ENCODE measurements around the gene RBM34. TPM values are rescaled to one million over a fixed set of nuclear protein-coding genes. Genes with fewer than 3 reads are reported as not detected.
A peak's percentile ranks its signal among the peaks of the same experiment; 100 is the strongest.

RBM34 gene
- total and polyA plus RNA-seq, 2 donors from 2014 or later = 65.8 to 68.9 TPM

GRCh38 chr1:235129774-235130570, 31.1 kb downstream of the RBM34 start:
- no peak for DNase-seq
- no peak overlapping the region for H3K9ac ChIP-seq (ENCODE audit: low read length in 3 of 3)
- intact Hi-C loops (cut with DNase I) = no loop called here
- no peak overlapping the region for H3K4me3 ChIP-seq (ENCODE audit: low read length in 3 of 3)
- no peaks in the 10 kb centered on the region for H3K9me3 ChIP-seq (ENCODE audit: control insufficient read depth in 2 of 3, insufficient read depth in 1 of 3, low read length in 3 of 3)
- no peak overlapping the region for H3K27ac ChIP-seq (ENCODE audit: low read depth in 2 of 2, low read length in 2 of 2)
- H3K36me3 ChIP-seq (ENCODE audit: control insufficient read depth in 2 of 3, insufficient read depth in 3 of 3, low read length in 3 of 3) = peaks cover 0 to 5% (median 5%) of the 10 kb centered on the region in 3 donors
- peaks cover 0 to 7% (median 0%) of the 10 kb centered on the region in 3 donors for H3K4me1 ChIP-seq (ENCODE audit: control insufficient read depth in 2 of 3, insufficient read depth in 2 of 3, low read depth in 1 of 3, low read length in 3 of 3)
- no peaks in the 10 kb centered on the region for H3K27me3 ChIP-seq (ENCODE audit: control insufficient read depth, insufficient read depth, low read length)
- no peak for FAIRE-seq
- TF ChIP-seq CTCF (IDR thresholded peaks at IDR 0.05; ENCODE audit: borderline replicate concordance, extremely low read depth, insufficient read depth) = no peak

- FAIRE-seq (no peak), DNase-seq (peak; percentile 98 to 100 (median 99))
- H3K27ac ChIP-seq (ENCODE audit: low read depth in 2 of 2, low read length in 2 of 2) = peak within 1 kb of the TSS; percentile 69 to 86
- H3K4me1 ChIP-seq (ENCODE audit: control insufficient read depth in 2 of 3, insufficient read depth in 2 of 3, low read depth in 1 of 3, low read length in 3 of 3) = peaks cover 0 to 7% (median 0%) of the 10 kb centered on the region in 3 donors
- peak within 1 kb of the TSS; percentile 88 to 98 (median 96) for H3K4me3 ChIP-seq (ENCODE audit: low read length in 3 of 3)
- H3K36me3 ChIP-seq (ENCODE audit: control insufficient read depth in 2 of 3, insufficient read depth in 3 of 3, low read length in 3 of 3) = peaks cover 0 to 9% (median 3%) of the 10 kb centered on the region in 3 donors
- no peak for TF ChIP-seq CTCF (IDR thresholded peaks at IDR 0.05; ENCODE audit: borderline replicate concordance, extremely low read depth, insufficient read depth)
- intact Hi-C loops (cut with DNase I) = no loop called here
- peak within 1 kb of the TSS; percentile 91 to 97 (median 95) for H3K9ac ChIP-seq (ENCODE audit: low read length in 3 of 3)
- H3K27me3 ChIP-seq (ENCODE audit: control insufficient read depth, insufficient read depth, low read length) = no peaks in the 10 kb centered on the region
- H3K9me3 ChIP-seq (ENCODE audit: control insufficient read depth in 2 of 3, insufficient read depth in 1 of 3, low read length in 3 of 3) = no peaks in the 10 kb centered on the region
Measured at GRCh38 chr1:235128456-235129328, 32.4 kb downstream of the RBM34 start, which contains the start of gene TOMM20. Gene TOMM20, minus strand, starts transcription at chr1:235128837. Its CDS starts 122 bp downstream, at chr1:235128715.

- no peaks in the 10 kb centered on the region for H3K9me3 ChIP-seq (ENCODE audit: control insufficient read depth in 2 of 3, insufficient read depth in 1 of 3, low read length in 3 of 3)
- peak overlapping the region; percentile 91 to 97 (median 95) for H3K9ac ChIP-seq (ENCODE audit: low read length in 3 of 3)
- peaks cover 0 to 7% (median 3%) of the 10 kb centered on the region in 3 donors for H3K36me3 ChIP-seq (ENCODE audit: control insufficient read depth in 2 of 3, insufficient read depth in 3 of 3, low read length in 3 of 3)
- DNase-seq = peak in 1 of 5 donors; percentile 66
- H3K4me3 ChIP-seq (ENCODE audit: low read length in 3 of 3) = peak overlapping the region; percentile 88 to 98 (median 96)
- no peaks in the 10 kb centered on the region for H3K27me3 ChIP-seq (ENCODE audit: control insufficient read depth, insufficient read depth, low read length)
- peaks cover 0 to 7% (median 0%) of the 10 kb centered on the region in 3 donors for H3K4me1 ChIP-seq (ENCODE audit: control insufficient read depth in 2 of 3, insufficient read depth in 2 of 3, low read depth in 1 of 3, low read length in 3 of 3)
- H3K27ac ChIP-seq (ENCODE audit: low read depth in 2 of 2, low read length in 2 of 2) = peak overlapping the region; percentile 69 to 86
- FAIRE-seq = no peak
- intact Hi-C loops (cut with DNase I) = no loop called here
- no peak for TF ChIP-seq CTCF (IDR thresholded peaks at IDR 0.05; ENCODE audit: borderline replicate concordance, extremely low read depth, insufficient read depth)
Measured at GRCh38 chr1:235127732-235128455, 33.2 kb downstream of the RBM34 start.
